Keratinocyte (primary cell): ENCODE data around the gene SLC9B2. TPM values are rescaled to one million over a fixed set of nuclear protein-coding genes. Genes with fewer than 3 reads are reported as not detected.
"Not testable (repeated sequence)": the region's sequence is repeated elsewhere in the genome, so short reads cannot be mapped to it uniquely, and the experiment has no call there.

Experiments
- DNase-seq: peaks from one replicate; pipeline ENCODE4 v3.0.0-alpha.2; 2011; ENCODE audit warnings: low read depth, missing footprints, low spot score
- FAIRE-seq: peaks from 2 replicates; lab custom pipeline; 2011; peaks lifted over from hg19 to GRCh38; lab: Jason Lieb, UNC
- H2AFZ ChIP-seq: 2 replicates; pipeline ENCODE4 v1.6.0; 2012; ENCODE audit warnings: low read length, control low read depth, inconsistent platforms; ENCODE audit not compliant: control insufficient read depth
- H3K27ac ChIP-seq: 2 replicates; pipeline ENCODE4 v1.5.1; 2011; ENCODE audit warnings: low read length; ENCODE audit not compliant: control insufficient read depth, insufficient read depth
- H3K27me3 ChIP-seq: 3 replicates; pipeline ENCODE4 v1.6.0; 2011; ENCODE audit warnings: low read length; ENCODE audit not compliant: control insufficient read depth, insufficient read depth; ENCODE audit errors: extremely low read depth
- H3K36me3 ChIP-seq, 2 experiments: 2 replicates in 1 of 2; 3 replicates in 1 of 2; pipeline ENCODE4 v1.5.1; 2011; ENCODE audit warnings: low read length in 2 of 2, mild to moderate bottlenecking in 1 of 2; ENCODE audit not compliant: control insufficient read depth in 2 of 2, insufficient read depth in 2 of 2; ENCODE audit errors: extremely low read depth in 1 of 2
- H3K4me1 ChIP-seq: 3 replicates; pipeline ENCODE4 v1.5.1; 2011; ENCODE audit warnings: low read length; ENCODE audit not compliant: control insufficient read depth, insufficient read depth; ENCODE audit errors: extremely low read depth
- H3K4me2 ChIP-seq: 3 replicates; pipeline ENCODE4 v1.6.0; 2011; ENCODE audit warnings: low read depth, low read length; ENCODE audit not compliant: control insufficient read depth, insufficient read depth; ENCODE audit errors: extremely low read depth
- H3K4me3 ChIP-seq, 3 experiments: fragments of 200-600 bp in 1 of 3; sonication (generic) in 1 of 3; 2 replicates in 2 of 3; 3 replicates in 1 of 3; pipeline ENCODE4 v1.5.1; 2011 to 2016; ENCODE audit warnings: low read length in 3 of 3, mild to moderate bottlenecking in 3 of 3, control low read depth in 2 of 3, inconsistent platforms in 1 of 3, low read depth in 1 of 3, mixed read lengths in 1 of 3, mixed run types in 1 of 3, moderate library complexity in 1 of 3; ENCODE audit not compliant: control insufficient read depth in 2 of 3, insufficient read depth in 2 of 3; ENCODE audit errors: extremely low read depth in 1 of 3
- H3K79me2 ChIP-seq: 2 replicates; pipeline ENCODE4 v1.6.0; 2012; ENCODE audit warnings: low read length; ENCODE audit not compliant: control insufficient read depth, insufficient read depth
- H3K9ac ChIP-seq: 3 replicates; pipeline ENCODE4 v1.6.0; 2011; ENCODE audit warnings: low read length; ENCODE audit not compliant: control insufficient read depth, insufficient read depth; ENCODE audit errors: extremely low read depth
- H3K9me1 ChIP-seq: 3 replicates; pipeline ENCODE4 v1.6.0; 2011; ENCODE audit warnings: low read length; ENCODE audit not compliant: control insufficient read depth, insufficient read depth; ENCODE audit errors: extremely low read depth
- H3K9me3 ChIP-seq: 2 replicates; pipeline ENCODE4 v1.5.1; 2012; ENCODE audit warnings: low read depth, low read length; ENCODE audit not compliant: control insufficient read depth
- H4K20me1 ChIP-seq: 3 replicates; pipeline ENCODE4 v1.6.0; 2011; ENCODE audit warnings: low read length; ENCODE audit not compliant: control insufficient read depth, insufficient read depth; ENCODE audit errors: extremely low read depth
- CTCF ChIP-seq, 3 experiments: IDR thresholded peaks in 1 of 3; conservative IDR thresholded peaks in 1 of 3; optimal IDR thresholded peaks in 1 of 3; 2 replicates in 2 of 3; 3 replicates in 1 of 3; pipeline versions ENCODE3 to v1.5.1; 2011; ENCODE audit warnings: low read length in 3 of 3, mild to moderate bottlenecking in 3 of 3, moderate library complexity in 2 of 3, control low read depth in 1 of 3, inconsistent platforms in 1 of 3; ENCODE audit not compliant: insufficient read depth in 2 of 3; ENCODE audit errors: extremely low read depth in 1 of 3
- EZH2 ChIP-seq: IDR thresholded peaks from one replicate; pipeline ENCODE4 v1.6.1; 2012; ENCODE audit warnings: inconsistent platforms, mild to moderate bottlenecking, low read length, moderate library complexity
- dilution Hi-C: fragments of 300-500 bp; cut with MboI; formaldehyde crosslinking; loops from one replicate; pipeline ENCODE4 v1.7.0; 2020; ENCODE audit warnings: low sequenced_read_pairs; ENCODE audit not compliant: extremely low pct_ligation_motif_present
- polyA plus RNA-seq, 5 experiments: library from polyadenylated mRNA; depleted of rRNA in 3 of 5; stranded (reverse) in 3 of 5; stranded (forward) in 1 of 5; unstranded in 1 of 5; fragments of >200 nt; gene quantifications; 1 replicate in 1 of 5; 2 replicates in 3 of 5; 3 replicates in 1 of 5; pipeline versions ENCODE4 v1.2.1 to v1.2.3, GENCODE V29; 2011 to 2012; ENCODE audit warnings: missing spikeins in 2 of 5, low read depth in 1 of 5, low replicate concordance in 1 of 5

Gene SLC9B2
- polyA plus RNA-seq, 1 donor (not counting 4 experiments of a cell fraction or from before 2014, with no cell fraction given), result 14.6 TPM

- Histone ChIP-seq H3K4me1 (no peaks in the 10 kb centered on the region), H2AFZ (no peak overlapping the region), H3K27ac (no peak overlapping the region), H3K27me3 (no peaks in the 10 kb centered on the region), H3K4me3 (no peak overlapping the region), H3K9ac (no peak overlapping the region), H3K4me2 (no peak overlapping the region), H4K20me1 (no peaks in the 10 kb centered on the region), H3K9me3 (no peaks in the 10 kb centered on the region), H3K9me1 (no peaks in the 10 kb centered on the region), H3K36me3 (no peaks in the 10 kb centered on the region), H3K79me2 (no peaks in the 10 kb centered on the region)
- DNase-seq, result no peak
- TF ChIP-seq EZH2 (no peak), CTCF (optimal IDR thresholded peaks at IDR 0.05 in 1 of 3, IDR thresholded peaks at IDR 0.05 in 1 of 3, conservative IDR thresholded peaks at IDR 0.05 in 1 of 3; ENCODE audit: extremely low read depth in 1 of 3, insufficient read depth in 2 of 3, low read length in 3 of 3) (no peak)
- FAIRE-seq, result peak; percentile 13
- dilution Hi-C loops, result no loop called here
Measured at GRCh38 chr4:103002551-103002950, 74.0 kb downstream of the SLC9B2 start.

GRCh38 chr4:102994803-102995202 lies 81.8 kb downstream of the SLC9B2 start:
- DNase-seq (no peak), FAIRE-seq (no peak)
- Histone ChIP-seq H3K4me1 (no peaks in the 10 kb centered on the region), H3K4me3 (no peak overlapping the region), H3K9ac (no peak overlapping the region), H3K9me3 (no peaks in the 10 kb centered on the region), H3K27me3 (no peaks in the 10 kb centered on the region), H3K4me2 (no peak overlapping the region), H3K27ac (no peak overlapping the region), H4K20me1 (no peaks in the 10 kb centered on the region), H3K36me3 (no peaks in the 10 kb centered on the region), H3K9me1 (no peaks in the 10 kb centered on the region), H3K79me2 (no peaks in the 10 kb centered on the region), H2AFZ (no peak overlapping the region)
- TF ChIP-seq EZH2, result no peak
- no peak for TF ChIP-seq CTCF (optimal IDR thresholded peaks at IDR 0.05 in 1 of 3, IDR thresholded peaks at IDR 0.05 in 1 of 3, conservative IDR thresholded peaks at IDR 0.05 in 1 of 3; ENCODE audit: extremely low read depth in 1 of 3, insufficient read depth in 2 of 3, low read length in 3 of 3)
- dilution Hi-C loops, result no loop called here

GRCh38 chr4:102993985-102994384 lies 82.6 kb downstream of the SLC9B2 start:
- FAIRE-seq, H3K27ac ChIP-seq, H4K20me1 ChIP-seq, H3K9ac ChIP-seq, H3K9me3 ChIP-seq, H3K4me3 ChIP-seq, H3K4me1 ChIP-seq, H2AFZ ChIP-seq, H3K27me3 ChIP-seq, H3K79me2 ChIP-seq, H3K36me3 ChIP-seq, H3K9me1 ChIP-seq, dilution Hi-C loops, H3K4me2 ChIP-seq, DNase-seq: not testable (repeated sequence)
